Measurements from ENCODE around the gene MAPT.
"Not testable (repeated sequence)": the region's sequence is repeated elsewhere in the genome, so short reads cannot be mapped to it uniquely, and the experiment has no call there.

The MAPT gene

GRCh38 chr17:46009681-46010596, 115.6 kb downstream of the MAPT start:
- DNase-seq (ENCODE audit: low read depth), result no peak

GRCh38 chr17:46010597-46011186, 116.3 kb downstream of the MAPT start:
- no peak for DNase-seq (ENCODE audit: low read depth)

- no peak for DNase-seq (ENCODE audit: low read depth)
Observed at GRCh38 chr17:46011711-46012505, 117.6 kb downstream of the MAPT start.

- no peak for DNase-seq (ENCODE audit: low read depth)
Observed at GRCh38 chr17:46012506-46013079, 118.2 kb downstream of the MAPT start.

GRCh38 chr17:46013127-46013501, 118.8 kb downstream of the MAPT start:
- no peak for DNase-seq (ENCODE audit: low read depth)

- DNase-seq (ENCODE audit: low read depth), result no peak
Observed at GRCh38 chr17:46013502-46014165, 119.3 kb downstream of the MAPT start.

- not testable (repeated sequence) for DNase-seq (ENCODE audit: low read depth)
Observed at GRCh38 chr17:46019408-46019925, 125.1 kb downstream of the MAPT start.

- peak; percentile 27 for DNase-seq (ENCODE audit: low read depth)
Observed at GRCh38 chr17:46020023-46020761, 125.8 kb downstream of the MAPT start.

GRCh38 chr17:46020998-46021397, 126.6 kb downstream of the MAPT start:
- no peak for DNase-seq (ENCODE audit: low read depth)

- DNase-seq (ENCODE audit: low read depth), result not testable (repeated sequence)
Observed at GRCh38 chr17:46023366-46023765, 129.0 kb downstream of the MAPT start.

- DNase-seq (ENCODE audit: low read depth), result no peak
Observed at GRCh38 chr17:46023783-46024388, 129.5 kb downstream of the MAPT start.

- no peak for DNase-seq (ENCODE audit: low read depth)
Observed at GRCh38 chr17:46024590-46024989, 130.2 kb downstream of the MAPT start.

- no peak for DNase-seq (ENCODE audit: low read depth)
Observed at GRCh38 chr17:46025060-46025459, 130.7 kb downstream of the MAPT start.

- DNase-seq (ENCODE audit: low read depth), result no peak
Observed at GRCh38 chr17:46025510-46026165, 131.3 kb downstream of the MAPT start.

- DNase-seq (ENCODE audit: low read depth), result no peak
Observed at GRCh38 chr17:46026166-46027047, 132.1 kb downstream of the MAPT start.

- DNase-seq (ENCODE audit: low read depth), result no peak
Observed at GRCh38 chr17:46027048-46027975, 133.0 kb downstream of the MAPT start.

- DNase-seq (ENCODE audit: low read depth), result no peak
Observed at GRCh38 chr17:46027976-46028325, 133.6 kb downstream of the MAPT start.

- no peak for DNase-seq (ENCODE audit: low read depth)
Observed at GRCh38 chr17:46028374-46028773, 134.0 kb downstream of the MAPT start.

Measured in T follicular helper cell (primary cell).